Ishikawa (cell line): Measurements from ENCODE around the gene NEIL3.

ENCODE experiments used
- RAD21 ChIP-seq: IDR thresholded peaks from 2 replicates; pipeline ENCODE4 v1.6.1; 2012; ENCODE audit warnings: low read depth
- REST ChIP-seq: IDR thresholded peaks from 2 replicates; pipeline ENCODE4 v1.6.1; 2012; ENCODE audit warnings: low read depth, mild to moderate bottlenecking
- TAF1 ChIP-seq: IDR thresholded peaks from 2 replicates; pipeline ENCODE4 v1.6.1; 2012; ENCODE audit warnings: low read depth, mild to moderate bottlenecking
- TCF12 ChIP-seq: IDR thresholded peaks from 2 replicates; pipeline ENCODE4 v1.6.1; 2012; ENCODE audit warnings: low read depth
- USF1 ChIP-seq: IDR thresholded peaks from 2 replicates; pipeline ENCODE4 v1.6.1; 2012
- YY1 ChIP-seq: IDR thresholded peaks from 2 replicates; pipeline ENCODE4 v1.6.1; 2012; ENCODE audit warnings: low read depth
- ZBTB7A ChIP-seq: IDR thresholded peaks from 2 replicates; pipeline ENCODE4 v1.6.1; 2012; ENCODE audit warnings: low read depth

GRCh38 chr4:177376024-177376423, 66.3 kb downstream of the NEIL3 start:
- no peak for TF ChIP-seq ZBTB7A
- TF ChIP-seq USF1 = no peak
- TF ChIP-seq REST = no peak
- no peak for TF ChIP-seq TAF1
- no peak for TF ChIP-seq YY1
- no peak for TF ChIP-seq TCF12
- TF ChIP-seq RAD21 = no peak
